ENCODE measurements around the gene UAP1. TPM values are rescaled to one million over a fixed set of nuclear protein-coding genes. Genes with fewer than 3 reads are reported as not detected.

The UAP1 gene
- 100 to 1,000 TPM in 2 of 3 donors, 10 to 100 TPM in 1; 50.6 to 212 (median 157) TPM for polyA plus RNA-seq

- H3K27ac ChIP-seq (ENCODE audit: low read depth, low read length) = peak within 1 kb of the TSS; percentile 93
- WGBS, 3 donors = 1 to 2% (median 1%) methylated on average over 47 to 69 of the region's 69 CpGs
Measured at GRCh38 chr1:162561616-162562469, at the start of gene UAP1. TSS of gene UAP1 (plus strand) at chr1:162561722. CDS start at chr1:162566069, 4,347 bp downstream.

- no peak overlapping the region for H3K27ac ChIP-seq (ENCODE audit: low read depth, low read length)
Measured at GRCh38 chr1:162527314-162527713, 34.2 kb upstream of the UAP1 start.

DNA sequence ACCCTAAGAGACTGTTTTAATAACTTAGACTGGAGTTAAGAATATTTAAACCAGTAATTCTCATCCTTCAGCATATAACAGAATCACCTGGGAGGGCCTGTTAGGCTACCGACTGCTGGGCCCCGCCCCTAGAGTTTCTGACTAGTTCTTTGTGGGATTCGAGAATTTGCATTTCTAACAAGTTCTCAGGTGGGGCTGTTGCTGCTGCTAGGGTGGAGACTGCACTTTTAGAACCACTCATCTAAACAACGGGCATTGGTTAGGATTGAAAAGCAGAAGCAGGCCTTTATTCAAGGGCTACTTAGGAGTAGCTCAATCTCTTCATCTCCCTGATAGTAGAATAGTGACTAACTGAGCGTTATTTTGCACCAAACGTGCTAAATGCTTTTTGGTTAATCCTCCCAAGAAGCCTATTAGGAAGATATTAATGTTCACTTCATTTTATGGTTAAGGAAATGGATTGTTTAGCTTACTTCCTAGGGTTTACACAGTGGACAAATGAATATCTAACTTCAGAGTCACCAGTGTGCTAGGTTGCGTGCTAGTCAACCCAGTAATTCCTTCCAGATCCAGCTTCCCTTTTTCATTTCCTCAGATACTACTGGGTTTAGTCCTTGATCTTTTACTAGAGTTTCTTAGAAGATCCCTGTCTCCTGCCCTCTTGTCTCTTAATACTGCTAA lies 31.1 kb upstream of the UAP1 start:
- no peak overlapping the region for H3K27ac ChIP-seq (ENCODE audit: low read depth, low read length)
- 77 to 79% (median 78%) methylated on average over 7 of the region's 7 CpGs for WGBS, 3 donors

DNA sequence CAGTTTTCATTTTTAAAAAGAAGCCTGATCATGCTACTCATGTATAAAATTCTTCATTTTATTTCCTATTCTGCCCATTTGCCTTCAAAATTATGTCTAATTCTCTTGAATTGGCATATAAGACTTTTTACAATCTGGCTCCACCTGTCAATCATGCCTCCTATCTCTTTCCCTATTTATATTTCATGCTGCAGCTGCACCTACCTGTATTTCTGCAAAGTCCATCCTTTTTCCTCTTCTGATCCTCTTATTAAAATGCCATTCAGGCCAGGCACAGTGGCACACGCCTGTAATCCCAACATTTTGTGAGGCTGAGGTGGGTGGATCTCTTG lies 30.6 kb upstream of the UAP1 start:
- 98 to 100% (median 100%) methylated on average over 1 of the region's 1 CpG for WGBS, 3 donors

GRCh38 chr1:162535501-162535900 lies 26.0 kb upstream of the UAP1 start:
- WGBS, 3 donors = 48 to 69% (median 63%) methylated on average over 1 of the region's 1 CpG
- no peak overlapping the region for H3K27ac ChIP-seq (ENCODE audit: low read depth, low read length)

More for the DNA sequence above, 30.6 kb upstream of the UAP1 start:
- H3K27ac ChIP-seq (ENCODE audit: low read depth, low read length) = no peak overlapping the region

DNA sequence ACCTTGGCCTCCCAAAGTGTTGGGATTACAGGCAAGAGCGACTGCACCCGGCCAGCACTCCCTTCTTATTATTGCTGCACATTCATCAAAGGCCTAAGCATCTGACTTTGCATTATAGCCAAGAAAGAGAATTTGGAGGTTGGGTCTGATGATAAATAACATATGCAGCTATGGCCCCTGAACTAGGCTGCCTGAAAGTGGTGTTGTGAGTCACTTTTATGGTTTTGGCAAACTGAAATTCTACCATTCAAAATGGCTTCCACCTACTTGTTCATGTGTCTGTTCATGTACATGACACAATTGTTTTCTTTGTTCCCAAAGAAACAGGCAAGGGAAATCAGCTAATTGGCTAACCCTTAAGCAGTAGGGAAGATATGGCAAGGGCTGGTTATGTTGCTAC lies 25.0 kb upstream of the UAP1 start:
- WGBS, 3 donors = 92 to 93% (median 93%) methylated on average over 2 of the region's 2 CpGs
- no peak overlapping the region for H3K27ac ChIP-seq (ENCODE audit: low read depth, low read length)

GRCh38 chr1:162537216-162537615 lies 24.3 kb upstream of the UAP1 start:
- WGBS, 3 donors = 72 to 83% (median 80%) methylated on average over 2 of the region's 2 CpGs
- no peak overlapping the region for H3K27ac ChIP-seq (ENCODE audit: low read depth, low read length)

DNA sequence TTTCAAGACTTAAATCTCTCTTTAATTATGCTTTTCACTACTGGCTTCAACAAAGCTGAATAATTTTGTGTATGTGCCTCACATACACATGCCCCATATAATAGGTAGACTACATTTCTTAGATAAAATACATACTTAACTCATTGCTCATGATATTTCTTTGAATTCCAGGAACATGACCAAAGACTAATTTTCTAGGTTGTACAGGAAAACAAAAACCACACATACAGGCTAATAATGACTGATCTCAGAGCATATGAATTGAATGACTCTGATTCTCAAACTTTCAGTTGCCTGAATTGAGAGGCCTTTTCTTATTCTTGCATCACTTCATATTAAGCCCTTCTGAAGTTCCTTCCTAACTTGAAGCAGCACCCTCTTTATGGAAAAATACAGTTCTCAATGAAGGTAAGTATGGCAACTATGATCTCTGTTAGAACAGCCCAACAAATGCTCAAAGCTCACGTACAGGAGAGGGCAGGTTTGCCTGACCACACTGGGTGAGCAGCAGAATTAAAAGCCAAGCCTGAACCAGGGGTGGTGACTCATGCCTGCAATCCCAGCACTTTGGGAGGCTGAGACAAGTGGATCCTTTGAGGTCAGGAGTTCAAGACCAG lies 22.6 kb upstream of the UAP1 start:
- WGBS, 3 donors = 79 to 90% (median 90%) methylated on average over 1 of the region's 1 CpG
- no peak overlapping the region for H3K27ac ChIP-seq (ENCODE audit: low read depth, low read length)

DNA sequence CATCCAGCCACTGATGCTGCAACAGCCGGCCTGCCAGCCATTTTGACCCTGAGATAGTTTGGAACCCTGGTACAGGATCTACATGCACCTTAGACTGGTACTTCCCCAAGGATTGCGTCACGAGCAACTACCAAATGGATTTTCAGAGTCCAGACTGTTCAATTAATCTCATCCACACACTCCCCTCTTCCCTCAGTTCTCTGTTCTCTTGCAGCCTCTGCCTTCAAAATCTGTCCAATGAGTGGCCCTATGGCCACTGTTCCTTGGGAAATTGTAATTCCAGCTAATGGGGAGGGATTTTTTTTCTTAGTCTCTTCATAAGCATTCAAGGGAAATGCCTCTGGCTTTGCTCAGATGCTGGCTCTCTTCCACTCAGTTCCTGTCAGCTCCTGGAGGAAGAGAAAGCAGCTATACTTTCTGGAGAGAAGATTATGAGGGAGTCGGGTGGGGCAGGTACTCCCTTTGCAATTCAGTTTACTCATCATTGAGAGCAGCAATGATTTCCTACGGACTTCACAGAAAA lies 19.8 kb upstream of the UAP1 start:
- no peak overlapping the region for H3K27ac ChIP-seq (ENCODE audit: low read depth, low read length)
- 47 to 69% (median 52%) methylated on average over 5 of the region's 5 CpGs for WGBS, 3 donors

DNA sequence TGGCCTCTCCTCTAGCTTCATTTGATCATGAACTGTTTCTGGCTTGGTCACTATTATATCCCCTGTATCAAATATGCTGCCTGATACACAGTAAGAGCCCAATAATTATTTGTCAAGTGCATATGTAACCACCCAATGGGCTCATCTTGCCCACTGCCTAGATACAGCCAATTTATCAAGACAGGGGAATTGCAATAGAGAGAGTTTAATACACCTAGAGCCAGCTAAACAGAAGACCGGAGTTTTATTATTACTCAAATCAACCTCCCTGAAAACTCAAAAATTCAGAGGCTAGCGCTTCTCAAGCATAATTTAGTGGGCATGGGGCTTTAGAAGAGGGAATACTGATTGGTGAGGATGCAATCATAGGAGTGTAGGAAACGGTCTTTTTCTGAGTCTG lies 18.3 kb upstream of the UAP1 start:
- WGBS, 3 donors = 86 to 99% (median 95%) methylated on average over 3 of the region's 3 CpGs
- H3K27ac ChIP-seq (ENCODE audit: low read depth, low read length) = no peak overlapping the region

- no peak overlapping the region for H3K27ac ChIP-seq (ENCODE audit: low read depth, low read length)
- 61 to 81% (median 64%) methylated on average over 4 of the region's 4 CpGs for WGBS, 3 donors
Measured at GRCh38 chr1:162548170-162548569, 13.4 kb upstream of the UAP1 start.

- H3K27ac ChIP-seq (ENCODE audit: low read depth, low read length) = no peak overlapping the region
- WGBS, 3 donors = 75 to 89% (median 81%) methylated on average over 2 of the region's 2 CpGs
Measured at GRCh38 chr1:162549001-162549400, 12.5 kb upstream of the UAP1 start.

- 32 to 52% (median 52%) methylated on average over 1 of the region's 1 CpG for WGBS, 3 donors
- H3K27ac ChIP-seq (ENCODE audit: low read depth, low read length) = no peak overlapping the region
Measured at GRCh38 chr1:162550925-162551324, 10.6 kb upstream of the UAP1 start.

DNA sequence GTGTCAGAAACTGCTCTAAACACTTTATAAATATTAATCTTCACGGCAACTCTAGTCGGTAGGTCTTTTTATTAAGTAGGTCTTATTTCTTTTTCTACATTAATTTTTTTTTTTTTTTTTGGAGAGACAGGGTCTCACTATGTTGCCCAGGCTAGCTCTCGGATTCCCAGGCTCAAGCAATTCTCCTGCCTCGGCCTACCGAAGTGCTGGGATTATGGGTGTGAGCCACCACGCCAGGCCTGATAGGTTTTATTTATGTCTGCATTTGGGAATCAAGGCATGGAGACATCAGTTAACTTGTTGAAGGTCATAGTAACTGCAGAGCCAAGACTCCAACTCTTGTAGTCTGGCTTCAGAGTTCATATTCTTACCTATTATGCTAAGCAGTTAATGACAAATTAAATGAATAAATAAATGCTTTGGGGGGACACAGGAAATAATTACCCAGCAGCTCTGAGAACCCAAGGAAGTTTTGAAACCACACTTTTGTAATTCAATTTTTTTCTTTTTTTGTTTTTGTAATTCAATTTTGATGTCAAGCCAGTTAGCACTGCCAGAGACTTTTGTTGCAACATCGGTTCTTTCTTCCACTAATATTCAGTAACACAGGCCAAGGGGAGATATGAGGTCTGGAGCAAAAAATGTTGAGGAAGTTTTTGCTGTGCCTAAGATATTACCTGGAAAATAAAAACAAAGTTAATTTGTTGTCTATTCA lies 9.4 kb upstream of the UAP1 start:
- WGBS, 3 donors = 57 to 81% (median 58%) methylated on average over 7 of the region's 7 CpGs
- no peak overlapping the region for H3K27ac ChIP-seq (ENCODE audit: low read depth, low read length)

DNA sequence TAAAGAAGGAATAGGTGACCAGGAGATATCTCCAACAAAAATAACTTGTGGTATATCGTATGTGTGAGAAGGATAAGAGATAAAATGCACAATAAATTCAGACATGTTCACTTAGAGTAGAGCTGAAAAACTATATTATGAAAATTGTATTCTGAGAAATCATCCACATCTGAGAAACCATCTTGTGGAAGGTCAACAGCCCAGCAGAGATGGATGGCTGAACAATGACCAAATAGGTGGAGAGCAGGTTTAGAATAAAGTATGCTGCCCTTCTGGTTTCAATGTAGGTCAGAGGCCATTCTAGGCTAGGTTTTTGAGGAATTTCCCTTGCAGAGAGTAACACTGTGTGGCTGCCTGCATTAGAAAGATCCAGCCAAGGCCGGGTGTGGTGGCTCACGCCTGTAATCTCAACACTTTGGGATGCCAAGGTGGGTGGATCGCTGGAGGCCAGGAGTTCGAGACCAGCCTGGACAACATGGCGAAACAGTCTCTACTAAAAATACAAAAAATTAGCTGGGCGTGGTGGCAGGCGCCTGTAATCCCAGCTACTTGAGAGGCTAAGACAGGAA lies 8.8 kb upstream of the UAP1 start:
- 70 to 90% (median 80%) methylated on average over 8 of the region's 8 CpGs for WGBS, 3 donors
- no peak overlapping the region for H3K27ac ChIP-seq (ENCODE audit: low read depth, low read length)

DNA sequence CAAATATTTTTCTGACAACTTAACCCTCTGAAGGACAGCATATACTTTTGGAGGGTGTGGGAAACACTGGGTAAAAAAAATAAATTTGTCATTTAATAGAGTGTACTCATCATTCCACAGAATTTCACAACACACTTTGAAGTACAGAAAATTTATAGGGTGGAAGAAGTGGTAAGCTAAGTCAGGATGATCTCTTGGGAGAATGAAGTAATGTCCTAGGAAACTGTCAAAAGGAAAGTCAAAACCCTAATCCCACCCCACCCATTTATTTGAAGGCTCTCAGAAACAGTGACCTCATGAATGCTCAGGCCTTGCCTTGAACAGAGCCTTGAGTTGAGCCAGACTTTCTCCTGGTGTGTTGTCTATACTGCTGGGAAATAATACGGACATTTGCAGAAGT lies 7.3 kb upstream of the UAP1 start:
- no peak overlapping the region for H3K27ac ChIP-seq (ENCODE audit: low read depth, low read length)

DNA sequence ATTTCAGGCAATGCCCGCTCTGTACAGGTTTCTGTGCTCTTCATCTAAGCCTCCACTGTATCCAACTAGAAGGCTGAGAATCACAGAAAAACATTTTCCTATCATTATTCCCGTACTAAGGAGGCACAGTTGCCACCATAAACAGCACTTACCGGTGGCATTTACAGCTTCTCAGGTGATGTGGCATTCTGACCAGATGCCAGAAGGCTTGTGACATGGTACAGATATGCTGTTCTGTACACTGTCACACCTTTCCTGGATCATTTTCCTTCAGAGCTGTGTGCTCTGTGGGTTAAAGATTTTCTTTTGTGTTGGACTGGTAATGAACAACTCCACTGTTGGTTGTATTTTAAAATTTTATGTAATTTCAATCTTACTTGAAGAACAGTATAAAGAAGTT lies 4.0 kb upstream of the UAP1 start:
- no peak overlapping the region for H3K27ac ChIP-seq (ENCODE audit: low read depth, low read length)
- WGBS, 3 donors = 64 to 89% (median 85%) methylated on average over 3 of the region's 3 CpGs

More for the DNA sequence above, 7.3 kb upstream of the UAP1 start:
- 55 to 74% (median 64%) methylated on average over 1 of the region's 1 CpG for WGBS, 3 donors

DNA sequence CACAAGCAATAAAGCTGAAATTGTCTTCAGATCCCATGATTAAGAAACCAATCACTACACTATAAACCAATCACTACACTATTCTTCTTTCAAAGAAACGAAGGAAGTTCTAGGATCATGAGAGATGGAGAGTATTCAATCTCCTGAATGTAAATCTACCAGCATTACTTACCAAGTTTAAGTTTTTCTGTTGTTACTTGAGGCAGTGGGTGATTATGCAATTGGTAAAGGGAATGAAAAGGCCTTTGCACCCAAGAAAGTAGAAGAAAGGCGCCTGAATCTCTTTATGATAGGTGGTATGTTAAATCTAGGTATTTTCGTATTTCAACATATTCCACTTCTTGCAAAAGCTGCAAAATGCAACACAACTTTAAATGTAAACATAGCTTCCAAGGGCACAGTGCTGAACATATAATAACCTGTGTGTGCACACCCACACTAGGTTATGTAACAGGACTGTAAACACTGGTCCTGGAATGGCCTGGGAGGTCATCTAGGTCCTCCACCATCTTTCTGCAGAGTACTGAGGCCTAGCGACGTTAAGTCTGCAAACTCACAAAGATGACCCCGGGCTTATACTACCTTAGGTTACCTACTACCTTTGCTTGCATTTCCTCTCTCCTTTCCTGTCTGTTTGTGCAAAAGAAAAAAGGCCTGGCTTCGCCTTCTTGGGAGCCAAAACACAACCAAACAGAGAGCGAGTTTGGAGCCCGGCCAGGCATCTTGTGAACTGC lies 1.1 kb upstream of the UAP1 start:
- 23 to 51% (median 44%) methylated on average over 9 of the region's 9 CpGs for WGBS, 3 donors
- H3K27ac ChIP-seq (ENCODE audit: low read depth, low read length) = peak overlapping the region; percentile 93
